Endodermal cell (in vitro differentiated cells): ENCODE data around the gene CCNJL. TPM values are rescaled to one million over a fixed set of nuclear protein-coding genes. Genes with fewer than 3 reads are reported as not detected.

Experiments used
- DNase-seq: peaks from one replicate; pipeline ENCODE4 v3.0.0-alpha.2; 2017
- H3K27ac ChIP-seq: 2 replicates; pipeline ENCODE4 v1.5.1; 2013; ENCODE audit warnings: mild to moderate bottlenecking, low read depth, low read length, moderate library complexity
- H3K27me3 ChIP-seq: 2 replicates; pipeline ENCODE4 v1.6.1; 2013; ENCODE audit warnings: mild to moderate bottlenecking, low read length, moderate library complexity; ENCODE audit not compliant: insufficient read depth, control insufficient read depth, poor library complexity, severe bottlenecking
- H3K36me3 ChIP-seq: 2 replicates; pipeline ENCODE4 v1.7.0; 2013; ENCODE audit warnings: mild to moderate bottlenecking, low read length, moderate library complexity; ENCODE audit not compliant: control insufficient read depth, insufficient read depth
- H3K4me1 ChIP-seq: one replicate; pipeline ENCODE4 v1.7.0; 2013; ENCODE audit warnings: low read length; ENCODE audit not compliant: control insufficient read depth, insufficient read depth
- H3K4me3 ChIP-seq: 2 replicates; pipeline ENCODE4 v1.5.1; 2013; ENCODE audit warnings: mild to moderate bottlenecking, low read length, moderate library complexity
- H3K9ac ChIP-seq: 2 replicates; pipeline ENCODE4 v1.6.1; 2013; ENCODE audit warnings: mild to moderate bottlenecking, low read length, moderate library complexity; ENCODE audit not compliant: poor library complexity, severe bottlenecking; ENCODE audit errors: extremely low read depth
- H3K9me3 ChIP-seq: 2 replicates; pipeline ENCODE4 v1.6.1; 2013; ENCODE audit warnings: mild to moderate bottlenecking, low read length, moderate library complexity; ENCODE audit not compliant: control insufficient read depth
- H3K27ac Mint-ChIP-seq: 2 replicates; pipeline ENCODE4 v1.8.0; 2020; ENCODE audit warnings: mixed read lengths
- H3K27me3 Mint-ChIP-seq: 2 replicates; pipeline ENCODE4 v1.8.0; 2021; ENCODE audit warnings: mild to moderate bottlenecking, mixed read lengths; ENCODE audit not compliant: insufficient read depth
- H3K36me3 Mint-ChIP-seq: 2 replicates; pipeline ENCODE4 v1.8.0; 2020; ENCODE audit warnings: low read depth, mixed read lengths
- H3K4me1 Mint-ChIP-seq: 2 replicates; pipeline ENCODE4 v1.8.0; 2020; ENCODE audit warnings: mixed read lengths
- H3K4me3 Mint-ChIP-seq: 2 replicates; pipeline ENCODE4 v1.8.0; 2020; ENCODE audit warnings: mild to moderate bottlenecking, moderate library complexity, mixed read lengths
- H3K9me3 Mint-ChIP-seq: 2 replicates; pipeline ENCODE4 v1.8.0; 2020; ENCODE audit warnings: mild to moderate bottlenecking, mixed read lengths
- CTCF ChIP-seq: fragments of 200-600 bp; sonication (generic); conservative IDR thresholded peaks from 2 replicates; pipeline ENCODE4 v1.5.0; 2021; ENCODE audit warnings: antibody characterized with exemption, mild to moderate bottlenecking
- WGBS, 2 experiments: methylation state at CpG; one replicate each; pipeline versions ENCODE4 v1.1.5 to v1.1.7; 2013; ENCODE audit warnings: missing lambda C conversion rate in 2 of 2, mixed read lengths in 1 of 2; ENCODE audit not compliant: insufficient coverage in 1 of 2, insufficient read length in 1 of 2; 5-methylcytosine and 5-hydroxymethylcytosine counted together
- total RNA-seq, 2 donors: library from RNA; stranded (reverse); fragmentation: NEBNext Ultra II Directional in 1 of 2; extraction: Animal tissue kit (Norgen Biotek cat#: 25700) in 1 of 2; gene quantifications; 2 replicates in 1 of 2; 3 replicates in 1 of 2; pipeline ENCODE4 v1.2.1, GENCODE V29; 2021

CCNJL gene
- total RNA-seq, 2 donors from 2014 or later: 14.1 to 18.7 TPM

- H3K27ac Mint-ChIP-seq: no peak overlapping the region
- H3K9me3 Mint-ChIP-seq: no peaks in the 10 kb centered on the region
- peaks cover 4% of the 10 kb centered on the region for H3K4me1 ChIP-seq
- DNase-seq: no peak
- peaks cover 19% of the 10 kb centered on the region for H3K4me1 Mint-ChIP-seq
- H3K27me3 ChIP-seq: no peaks in the 10 kb centered on the region
- WGBS, 2 experiments: 96% methylated on average over 3 of the region's 3 CpGs; no CpG with 5 or more reads in 1 of the 2 experiments
- H3K36me3 Mint-ChIP-seq: no peaks in the 10 kb centered on the region
- TF ChIP-seq CTCF: no peak
- no peaks in the 10 kb centered on the region for H3K36me3 ChIP-seq
- H3K27ac ChIP-seq: no peak overlapping the region
- no peaks in the 10 kb centered on the region for H3K27me3 Mint-ChIP-seq
- H3K9ac ChIP-seq: no peak overlapping the region
- H3K4me3 ChIP-seq: no peak overlapping the region
- no peaks in the 10 kb centered on the region for H3K9me3 ChIP-seq
- no peak overlapping the region for H3K4me3 Mint-ChIP-seq
These were observed 70.2 kb downstream of the CCNJL start for GRCh38 chr5:160242145-160242544.

GRCh38 chr5:160240350-160240749 lies 72.0 kb downstream of the CCNJL start:
- no peak overlapping the region for H3K4me3 ChIP-seq
- Mint-ChIP-seq H3K27me3 (no peaks in the 10 kb centered on the region), H3K36me3 (no peaks in the 10 kb centered on the region), H3K4me3 (no peak overlapping the region), H3K4me1 (peaks cover 17% of the 10 kb centered on the region), H3K27ac (no peak overlapping the region), H3K9me3 (no peaks in the 10 kb centered on the region)
- no peaks in the 10 kb centered on the region for H3K9me3 ChIP-seq
- no peak for TF ChIP-seq CTCF
- H3K9ac ChIP-seq: no peak overlapping the region
- WGBS, 2 experiments: 30 to 50% methylated on average over 2 to 3 of the region's 3 CpGs
- no peak for DNase-seq
- no peaks in the 10 kb centered on the region for H3K27me3 ChIP-seq
- peaks cover 4% of the 10 kb centered on the region for H3K4me1 ChIP-seq
- no peaks in the 10 kb centered on the region for H3K36me3 ChIP-seq
- H3K27ac ChIP-seq: no peak overlapping the region

- no peak overlapping the region for H3K9ac ChIP-seq
- Mint-ChIP-seq H3K27ac (no peak overlapping the region), H3K36me3 (no peaks in the 10 kb centered on the region), H3K4me3 (no peak overlapping the region), H3K27me3 (no peaks in the 10 kb centered on the region), H3K9me3 (peaks cover 4% of the 10 kb centered on the region), H3K4me1 (peaks cover 13% of the 10 kb centered on the region)
- peak; percentile 77 for DNase-seq
- H3K4me3 ChIP-seq: no peak overlapping the region
- H3K27me3 ChIP-seq: no peaks in the 10 kb centered on the region
- peaks cover 4% of the 10 kb centered on the region for H3K4me1 ChIP-seq
- no peak for TF ChIP-seq CTCF
- 55 to 60% methylated on average over 5 of the region's 5 CpGs for WGBS, 2 experiments
- no peaks in the 10 kb centered on the region for H3K36me3 ChIP-seq
- peaks cover 7% of the 10 kb centered on the region for H3K9me3 ChIP-seq
- H3K27ac ChIP-seq: no peak overlapping the region
These were observed 74.7 kb downstream of the CCNJL start for GRCh38 chr5:160237571-160238093.
